GM10248 (cell line): ENCODE measurements around the gene IRF5.

Experiments
- CTCF ChIA-PET: fragments of 300-600 bp; sonication (Branson Sonifier 250); formaldehyde crosslinking; extraction: SDS; loops from one replicate; lab custom pipeline; 2021; ENCODE audit warnings: antibody characterized with exemption; lab: Yijun Ruan, JAX
- POLR2A ChIA-PET: fragments of 350-650 bp; sonication (Branson Sonifier 250); formaldehyde crosslinking; extraction: SDS; loops from one replicate; lab custom pipeline; 2020; ENCODE audit warnings: antibody characterized with exemption; lab: Yijun Ruan, JAX
- DNase-seq: peaks from one replicate; pipeline ENCODE4 v3.0.0; 2012; ENCODE audit errors: extremely low spot score
- CTCF ChIP-seq: IDR thresholded peaks from 2 replicates; pipeline ENCODE4 v1.5.1; 2012; ENCODE audit warnings: mild to moderate bottlenecking, low read depth; ENCODE audit errors: extremely low read depth, missing control alignments, control extremely low read depth

Gene IRF5

GRCh38 chr7:128915271-128915819, 22.4 kb upstream of the IRF5 start:
- DNase-seq = no peak
- ChIA-PET CTCF (interaction anchor here (0.8 to 1.3 kb wide), 6 partner anchors 12 to 176 kb away, joined by 3 to 7 read pairs (median 4); partner anchors contain the start of gene IRF5), POLR2A (no interaction called here)
- no peak for TF ChIP-seq CTCF

DNA sequence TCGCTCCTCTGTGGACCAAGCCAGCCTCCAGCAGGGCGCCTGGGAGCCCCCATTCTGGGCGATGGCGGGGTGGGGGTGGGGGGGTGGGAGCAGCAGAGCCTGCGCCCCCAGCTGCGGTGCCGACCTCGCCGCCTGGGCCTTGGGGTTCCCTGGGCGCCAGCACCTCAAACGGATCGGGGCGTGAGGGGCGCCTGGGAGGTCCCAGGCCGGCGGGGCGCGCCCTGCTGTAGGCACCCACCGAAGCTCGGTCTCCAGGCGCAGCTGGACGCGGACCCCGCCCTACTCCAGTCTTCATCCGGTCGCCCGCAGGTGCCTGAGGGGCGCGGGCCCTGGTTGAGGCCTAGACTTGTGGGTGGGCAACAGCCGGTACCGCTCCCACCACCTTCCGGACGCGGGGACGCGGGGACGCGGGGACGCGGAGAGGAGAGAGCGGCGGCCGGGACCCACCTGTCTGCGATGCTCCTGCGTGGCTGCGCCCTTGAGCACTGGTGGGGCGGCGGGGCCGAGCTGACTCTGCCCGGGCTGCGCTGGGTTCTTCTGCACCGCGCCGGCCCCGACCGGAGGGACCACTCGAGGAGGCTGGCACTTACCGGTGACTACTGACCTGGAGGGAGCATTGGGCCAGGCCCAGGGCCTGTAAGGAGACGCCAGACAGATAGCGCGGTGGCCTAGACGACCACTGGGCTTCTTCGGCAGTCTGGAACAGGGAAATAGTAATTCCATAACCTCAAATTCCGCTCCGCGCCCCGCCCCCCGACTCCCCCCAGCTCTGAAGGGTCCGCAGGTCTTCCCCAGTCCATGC, 21.7 kb upstream of the IRF5 start:
- CTCF ChIA-PET = no interaction called here
- TF ChIP-seq CTCF = no peak
- POLR2A ChIA-PET = no interaction called here
- DNase-seq = no peak

DNA sequence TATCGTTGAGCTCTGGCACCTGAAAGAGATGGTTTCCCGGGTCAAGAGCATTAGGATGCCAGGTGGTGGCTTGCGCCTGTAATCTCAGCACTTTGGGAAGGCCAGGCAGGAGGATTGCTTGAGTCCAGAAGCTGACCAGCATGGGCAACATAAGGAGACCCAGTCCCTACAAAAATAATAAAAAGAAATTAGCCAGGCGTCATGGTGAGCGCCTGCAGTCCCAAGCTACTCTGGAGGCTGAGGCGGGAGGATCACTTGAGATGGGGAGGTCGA, 21.1 kb upstream of the IRF5 start:
- DNase-seq = no peak
- TF ChIP-seq CTCF = no peak
- ChIA-PET CTCF (no interaction called here), POLR2A (no interaction called here)

DNA sequence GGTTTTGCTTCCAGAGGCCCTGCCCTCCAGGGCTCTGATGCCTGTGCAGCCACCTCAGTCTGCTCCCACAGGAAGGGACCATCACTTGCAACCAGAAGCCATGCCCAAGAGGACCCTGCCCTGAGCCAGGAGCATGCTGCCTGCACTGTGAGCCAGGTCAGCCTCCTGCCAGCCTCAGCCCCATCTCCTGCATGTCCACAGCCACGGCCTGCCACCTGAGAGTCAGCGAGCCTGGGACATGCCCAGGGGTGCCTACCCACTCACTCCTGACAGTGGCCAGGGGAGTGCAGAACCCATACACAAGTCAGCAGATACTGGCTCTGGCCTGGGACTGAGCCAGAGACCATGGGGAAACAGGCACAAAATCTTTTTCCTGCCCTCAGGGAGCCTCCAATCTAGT, 20.6 kb upstream of the IRF5 start:
- no peak for TF ChIP-seq CTCF
- CTCF ChIA-PET = no interaction called here
- DNase-seq = no peak
- POLR2A ChIA-PET = no interaction called here

DNA sequence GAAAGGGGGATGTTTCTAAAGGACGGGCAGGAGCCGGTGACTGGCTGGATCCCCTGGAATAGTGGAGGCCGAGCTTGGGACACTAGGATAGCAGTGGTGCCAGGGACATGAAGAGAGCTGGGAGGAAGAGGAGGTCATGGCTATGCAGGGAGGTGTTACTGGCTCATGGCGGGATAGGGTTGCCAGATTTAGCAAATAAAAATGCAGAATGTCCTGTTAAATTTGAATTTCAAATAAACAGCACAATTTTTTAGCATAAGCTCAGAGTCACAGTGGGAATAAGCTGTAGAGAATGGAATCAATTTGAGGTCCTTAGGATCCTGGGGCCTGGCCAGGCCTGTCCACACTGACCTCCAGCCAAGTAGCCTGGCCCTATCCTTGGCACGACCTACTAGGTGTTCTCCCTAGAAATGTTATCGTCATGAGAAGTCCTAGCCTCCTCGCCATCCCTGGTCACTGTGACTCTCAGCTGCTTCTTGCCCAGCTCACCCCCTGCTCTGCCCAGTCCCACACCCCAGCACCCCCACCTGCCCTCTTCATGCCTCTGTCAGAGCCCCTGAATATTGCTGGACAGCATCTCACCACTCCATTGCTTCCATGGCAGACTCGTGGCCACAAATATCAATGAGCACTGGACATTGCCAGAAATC, 19.6 kb upstream of the IRF5 start:
- ChIA-PET CTCF (interaction anchor here (1.0 to 1.2 kb wide), 2 partner anchors 15 to 34 kb away, joined by 3 to 4 read pairs; no protein-coding TSS in a partner anchor), POLR2A (no interaction called here)
- TF ChIP-seq CTCF = no peak
- DNase-seq = no peak

DNA sequence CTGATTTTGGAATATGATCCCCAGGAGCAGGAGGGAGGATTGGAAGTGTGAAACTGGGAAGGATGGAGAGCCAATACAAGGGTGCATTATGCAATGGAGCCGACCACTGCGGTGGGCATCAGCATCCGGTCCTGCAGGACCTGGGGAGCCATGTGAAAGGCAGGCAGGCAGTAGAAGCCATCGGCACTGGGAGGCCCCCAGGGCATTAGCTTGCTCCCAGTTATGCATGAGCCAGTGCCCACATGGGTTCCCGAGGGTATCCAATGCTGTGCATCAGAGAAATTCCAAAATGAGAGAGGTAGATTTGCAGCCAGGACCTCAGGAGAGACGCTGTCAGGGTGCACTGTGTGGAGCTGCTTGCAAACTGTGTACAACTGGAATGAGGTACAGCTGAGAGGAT, 18.5 kb upstream of the IRF5 start:
- no peak for DNase-seq
- POLR2A ChIA-PET = interaction anchor here (1.7 kb wide), 1 partner anchor 21 kb away, joined by 4 read pairs; no protein-coding TSS in a partner anchor
- CTCF ChIA-PET = interaction anchor here (0.7 to 1.6 kb wide), 4 partner anchors 8 to 172 kb away, joined by 3 to 5 read pairs (median 3); partner anchors contain the start of gene KCP
- no peak for TF ChIP-seq CTCF
